Measurements from ENCODE around the gene FAM168A.
"Not testable (repeated sequence)": the region's sequence is repeated elsewhere in the genome, so short reads cannot be mapped to it uniquely, and the experiment has no call there.

Gene FAM168A

GRCh38 chr11:73468590-73469161, 129.2 kb downstream of the FAM168A start:
- no peak for DNase-seq (ENCODE audit: low read depth)

GRCh38 chr11:73467505-73467904, 130.4 kb downstream of the FAM168A start:
- no peak for DNase-seq (ENCODE audit: low read depth)

DNA sequence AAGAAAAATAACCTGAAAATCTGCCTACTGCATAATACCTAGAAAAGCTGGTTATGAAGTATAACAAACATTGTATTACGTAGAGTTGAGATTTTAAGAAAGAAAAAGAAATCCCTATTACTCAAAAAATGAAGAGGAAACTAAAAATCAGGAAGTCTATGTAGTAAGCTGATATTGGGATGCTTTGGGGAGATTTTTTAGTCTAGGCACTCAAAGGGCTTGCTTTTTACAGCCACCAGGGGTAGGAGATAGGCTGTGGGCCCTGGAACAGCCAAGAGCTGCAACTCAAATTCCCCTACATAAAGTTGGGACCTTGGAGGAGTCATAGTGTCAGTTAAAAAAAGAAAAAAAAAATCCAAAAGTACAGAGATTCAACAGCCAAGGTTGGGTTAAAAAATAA, 131.3 kb downstream of the FAM168A start:
- no peak for DNase-seq (ENCODE audit: low read depth)

- no peak for DNase-seq (ENCODE audit: low read depth)
Observed at GRCh38 chr11:73465871-73466270, 132.0 kb downstream of the FAM168A start.

DNA sequence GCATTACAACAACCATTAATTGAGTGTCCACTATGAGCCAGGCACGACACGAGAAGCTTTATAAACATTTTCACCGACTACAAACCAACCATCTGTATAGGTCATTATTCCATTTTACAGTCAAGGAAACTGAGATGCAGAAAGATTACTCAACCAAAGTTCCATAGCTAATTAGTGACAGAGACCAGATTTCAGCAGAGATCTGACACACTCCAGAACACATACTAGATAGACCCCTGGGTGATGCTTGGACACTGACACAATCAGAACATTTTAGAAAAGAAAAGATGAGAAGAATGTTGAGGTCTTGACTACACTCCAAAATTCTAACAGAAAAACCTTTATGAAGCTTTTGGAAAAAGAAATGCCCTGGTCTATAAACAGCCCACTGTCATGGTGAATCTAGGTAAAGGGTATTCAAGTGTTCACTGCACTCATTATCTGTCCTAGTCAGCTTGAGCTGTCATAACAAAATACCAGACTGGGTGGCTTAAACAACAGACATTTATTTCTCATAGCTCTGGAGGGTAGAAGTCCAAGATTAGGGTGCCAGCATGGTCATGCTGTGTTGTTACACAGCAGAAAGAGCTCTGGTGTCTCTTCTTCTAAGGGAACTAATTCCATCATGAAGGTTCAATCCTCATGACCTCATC, 132.8 kb downstream of the FAM168A start:
- no peak for DNase-seq (ENCODE audit: low read depth)

DNA sequence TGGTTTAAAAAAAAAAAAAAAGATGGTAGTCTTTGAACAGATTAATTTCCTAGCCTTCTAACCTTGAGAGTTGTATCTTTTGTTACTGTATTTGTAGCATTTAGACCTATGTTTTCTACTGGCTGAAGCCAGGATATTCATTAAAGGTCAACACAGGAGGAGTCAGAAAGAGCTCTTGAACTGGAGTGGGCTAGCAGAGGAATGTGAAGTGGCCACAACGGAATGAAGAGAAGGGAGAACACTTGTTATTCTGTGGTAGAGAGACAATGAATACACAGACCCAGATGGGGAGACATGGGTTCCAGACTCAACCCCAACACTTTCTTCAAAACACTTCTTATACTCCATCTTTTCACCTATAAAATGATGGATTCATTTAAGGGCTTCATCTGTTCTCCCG, 133.6 kb downstream of the FAM168A start:
- DNase-seq (ENCODE audit: low read depth): no peak

DNA sequence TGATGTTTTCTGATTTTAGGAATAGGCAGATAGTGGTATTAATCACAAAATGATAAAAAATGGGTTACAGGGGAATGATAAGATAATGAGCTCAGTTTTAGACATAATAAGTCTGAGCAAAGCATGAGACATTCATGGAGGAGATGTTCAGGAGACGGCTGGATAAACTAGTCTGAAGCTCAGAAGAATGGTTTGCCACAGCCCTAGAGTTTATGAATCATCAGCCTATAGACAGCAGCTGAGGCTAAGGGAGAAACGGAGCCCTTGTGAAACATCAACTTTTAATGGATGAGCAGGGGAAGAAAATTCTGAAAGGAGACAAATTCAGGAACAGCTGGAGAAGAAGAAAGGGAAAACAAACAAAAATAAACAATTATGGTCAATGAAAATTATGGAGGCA, 134.6 kb downstream of the FAM168A start:
- no peak for DNase-seq (ENCODE audit: low read depth)

DNA sequence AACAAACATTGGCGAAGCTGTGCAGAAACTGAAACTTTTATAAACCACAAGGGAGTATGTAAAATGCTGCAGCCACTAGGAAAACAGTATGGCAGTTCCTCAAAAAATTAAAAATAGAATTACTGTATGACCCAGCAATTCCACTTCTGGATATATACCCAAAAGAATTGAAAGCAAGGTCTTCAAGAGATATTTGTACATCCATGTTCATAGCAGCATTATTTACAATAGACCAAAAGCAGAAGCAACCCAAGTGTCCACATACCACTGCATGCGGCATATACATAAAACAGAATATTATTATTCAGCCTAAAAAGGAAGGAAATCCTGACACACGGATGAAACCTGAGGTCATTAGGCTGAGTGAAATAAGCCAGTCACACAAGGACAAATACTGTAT, 135.9 kb downstream of the FAM168A start:
- DNase-seq (ENCODE audit: low read depth): no peak

DNA sequence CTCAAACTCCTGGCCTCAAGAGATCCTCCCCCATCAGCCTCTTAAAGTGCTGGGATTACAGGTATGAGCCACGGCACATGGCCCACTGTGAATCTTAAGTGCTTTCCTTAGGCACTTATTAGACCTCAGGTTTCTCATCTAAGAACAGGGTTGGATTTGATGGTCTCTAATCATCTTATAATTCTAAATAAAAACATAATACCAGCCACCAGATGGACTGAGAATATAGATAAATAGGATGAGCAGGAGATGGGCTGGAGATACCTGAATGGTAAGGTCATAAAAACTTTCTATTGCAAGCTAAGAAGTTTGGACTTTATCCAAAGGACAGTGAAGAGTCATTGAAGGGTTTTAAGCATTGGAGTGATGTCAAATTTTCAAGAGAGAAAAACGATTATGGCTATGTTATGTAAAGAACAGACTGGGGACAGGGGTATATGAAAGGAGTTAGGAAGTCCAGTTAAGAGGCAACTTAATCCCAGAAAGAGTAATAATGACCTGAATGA, 136.5 kb downstream of the FAM168A start:
- no peak for DNase-seq (ENCODE audit: low read depth)

- DNase-seq (ENCODE audit: low read depth): no peak
Observed at GRCh38 chr11:73458201-73458600, 139.7 kb downstream of the FAM168A start.

- no peak for DNase-seq (ENCODE audit: low read depth)
Observed at GRCh38 chr11:73454987-73455386, 142.9 kb downstream of the FAM168A start.

DNA sequence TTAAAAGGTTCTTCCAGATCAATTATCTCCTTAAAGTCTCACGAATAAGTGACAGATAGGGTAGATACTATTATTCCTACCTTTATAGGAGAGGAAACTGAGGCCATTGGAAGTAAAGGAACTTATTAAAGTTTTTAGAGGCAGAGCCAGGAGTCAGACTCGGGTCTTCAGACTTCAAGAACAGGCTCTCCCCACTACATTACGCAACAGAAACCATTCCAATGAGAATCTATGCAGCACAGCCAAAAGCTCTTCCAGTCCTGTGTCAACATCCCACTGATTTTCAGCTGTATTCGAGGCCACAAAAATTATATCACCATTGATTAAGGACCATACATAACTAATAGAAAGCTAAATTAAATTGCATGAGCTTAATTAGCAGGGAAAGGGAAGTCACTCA, 144.3 kb downstream of the FAM168A start:
- DNase-seq (ENCODE audit: low read depth): no peak

GRCh38 chr11:73452726-73453125, 145.2 kb downstream of the FAM168A start:
- DNase-seq (ENCODE audit: low read depth): no peak

GRCh38 chr11:73451896-73452295, 146.0 kb downstream of the FAM168A start:
- DNase-seq (ENCODE audit: low read depth): no peak

- DNase-seq (ENCODE audit: low read depth): no peak
Observed at GRCh38 chr11:73446766-73447165, 151.1 kb downstream of the FAM168A start.

GRCh38 chr11:73445980-73446379, 151.9 kb downstream of the FAM168A start:
- no peak for DNase-seq (ENCODE audit: low read depth)

- no peak for DNase-seq (ENCODE audit: low read depth)
Observed at GRCh38 chr11:73439002-73439843, 158.7 kb downstream of the FAM168A start.

GRCh38 chr11:73436859-73437258, 161.1 kb downstream of the FAM168A start:
- DNase-seq (ENCODE audit: low read depth): not testable (repeated sequence)

DNA sequence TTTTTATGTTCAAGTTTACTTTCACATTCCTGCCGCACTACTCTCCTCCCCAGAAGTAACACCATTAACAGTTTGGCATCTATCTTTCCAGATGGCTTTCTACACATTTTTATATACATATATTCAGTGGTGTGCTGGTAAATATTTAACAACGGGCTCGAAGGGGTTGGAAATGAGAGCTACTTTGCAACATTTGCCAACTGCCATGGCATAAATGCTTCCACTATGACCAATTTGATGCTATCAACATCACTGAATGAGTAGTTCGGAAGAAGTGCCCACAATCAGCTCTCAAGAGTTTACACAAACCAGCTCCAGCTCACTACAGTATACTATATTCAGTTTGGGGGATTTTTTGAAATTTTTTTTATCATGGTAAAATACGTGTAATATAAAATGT, 166.5 kb downstream of the FAM168A start:
- DNase-seq (ENCODE audit: low read depth): no peak

GRCh38 chr11:73430326-73430725, 167.6 kb downstream of the FAM168A start:
- no peak for DNase-seq (ENCODE audit: low read depth)

DNA sequence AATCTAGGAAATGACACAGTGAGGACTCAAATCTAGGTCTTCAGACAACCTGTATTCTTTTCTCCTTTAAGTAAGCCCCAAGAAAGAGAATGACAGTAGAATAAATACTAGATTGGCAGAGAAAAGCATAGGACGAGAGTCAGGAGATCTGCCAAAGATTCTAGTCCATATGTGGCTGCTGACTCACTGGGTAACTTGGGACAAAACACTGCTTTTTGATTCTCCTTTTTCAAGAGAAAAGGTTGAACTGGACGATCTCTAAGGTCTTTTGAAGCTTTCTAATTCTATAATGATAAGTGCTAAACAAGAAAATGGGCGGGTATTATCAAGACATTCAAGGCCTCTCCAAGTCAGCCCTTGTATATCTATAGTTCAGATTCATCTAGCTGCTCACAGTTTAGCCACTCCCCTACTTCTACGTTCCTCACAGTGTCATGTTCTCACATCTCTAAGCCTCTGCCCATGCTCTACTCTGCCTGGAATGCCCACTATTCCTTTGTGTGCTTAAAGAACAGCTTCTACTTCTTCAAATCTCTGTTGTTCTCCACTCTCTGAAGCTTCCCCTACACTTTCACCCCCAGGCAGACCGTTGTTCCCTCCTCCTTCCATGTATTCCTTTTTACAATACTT, 168.7 kb downstream of the FAM168A start:
- DNase-seq (ENCODE audit: low read depth): no peak

DNA sequence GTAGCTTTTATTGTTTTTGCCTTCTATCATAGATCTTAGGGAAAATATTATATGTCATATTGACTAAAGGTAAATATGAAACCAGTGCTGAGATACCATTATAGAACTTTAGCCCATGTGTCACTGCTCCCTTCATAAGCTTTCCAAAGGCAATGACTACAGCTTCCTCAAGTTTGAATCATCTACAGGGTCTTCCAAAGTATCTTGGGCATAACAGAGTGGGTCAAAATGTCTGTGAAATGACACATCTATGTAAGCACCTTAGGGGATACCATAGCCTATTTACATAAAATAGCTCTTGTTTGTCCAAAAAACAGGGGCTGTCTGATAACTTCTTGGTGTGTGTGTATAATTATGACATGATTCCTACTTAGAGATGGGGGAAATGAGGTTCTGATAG, 169.2 kb downstream of the FAM168A start:
- no peak for DNase-seq (ENCODE audit: low read depth)

DNA sequence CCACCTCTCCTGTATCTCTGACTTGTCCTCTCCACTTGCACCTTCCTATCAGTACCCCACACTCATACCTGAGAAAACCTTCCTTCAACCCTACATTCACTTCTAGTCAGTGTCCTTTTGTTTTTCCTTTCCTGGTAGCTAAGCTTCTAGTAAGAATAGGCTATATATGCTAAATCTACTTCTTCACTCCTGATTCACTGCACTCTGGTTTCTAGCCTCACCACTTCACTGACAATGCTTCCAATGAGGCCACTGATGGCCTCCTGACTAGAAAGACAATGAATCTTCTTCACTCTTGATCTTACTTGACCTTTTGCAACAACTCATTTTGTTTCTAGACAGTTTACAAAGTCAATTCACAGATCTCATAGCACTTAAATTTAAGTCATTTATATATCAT, 169.7 kb downstream of the FAM168A start:
- DNase-seq (ENCODE audit: low read depth): no peak
